GM18520 (cell line): ENCODE measurements around the gene TLX2.
"Not testable (repeated sequence)": the region's sequence is repeated elsewhere in the genome, so short reads cannot be mapped to it uniquely, and the experiment has no call there.

Experiments used
- ATAC-seq: cut with Tn5 transposase; IDR thresholded peaks from one replicate; pipeline ENCODE4 v1.9.1; 2021; ENCODE audit not compliant: unreplicated experiment

Gene TLX2

DNA sequence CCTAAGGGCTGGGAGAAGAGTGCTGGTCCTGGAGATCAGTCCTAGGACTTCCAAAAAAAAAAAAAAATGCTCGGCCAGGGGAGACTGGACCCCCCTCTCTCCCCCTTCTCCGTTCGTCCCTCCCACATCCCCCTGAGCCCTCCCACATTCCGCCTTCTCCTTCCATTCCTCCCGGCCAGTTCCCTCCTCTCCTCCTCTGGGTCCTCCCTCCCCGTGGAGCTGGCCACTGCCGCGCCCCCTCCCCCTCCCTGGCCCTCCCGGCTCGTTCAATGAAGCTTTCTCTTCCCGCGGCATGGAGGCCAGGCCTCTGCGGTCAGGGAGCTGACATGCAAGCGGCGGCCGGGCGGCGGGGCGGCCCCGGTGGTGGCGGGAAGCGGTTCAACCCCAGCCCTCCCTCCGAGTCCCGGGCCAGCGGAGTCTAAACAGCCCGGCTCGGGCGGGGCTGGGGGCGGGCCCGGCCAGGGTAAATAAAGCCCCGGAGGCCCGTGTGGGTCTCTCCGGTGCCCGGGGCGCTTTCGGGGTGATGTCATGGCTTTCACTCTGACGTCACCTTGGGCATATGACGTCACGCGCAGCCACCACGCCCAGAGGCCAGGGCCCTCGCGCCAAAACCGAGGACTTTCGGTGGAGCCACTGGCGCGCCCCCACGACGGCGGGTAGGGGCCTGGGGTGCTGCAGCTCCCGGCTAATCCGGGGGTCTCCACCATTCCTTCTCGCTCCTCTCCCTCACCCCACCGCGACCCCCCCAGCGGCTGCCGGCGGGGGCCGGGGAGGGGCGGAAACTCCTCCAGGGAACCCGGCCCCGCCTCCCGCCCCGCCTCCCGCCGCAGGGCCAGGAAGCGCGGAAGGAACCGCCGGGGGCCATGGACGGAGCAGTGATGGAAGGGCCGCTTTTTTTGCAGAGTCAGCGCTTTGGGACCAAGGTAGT lies 39.9 kb downstream of the TLX2 start, which contains the start of the genes DOK1 and LOXL3:
TSS of gene DOK1 (plus strand) at position 829 of the 928 bp plus-strand sequence. CDS start at position 864, 35 bp downstream.
TSS of gene LOXL3 (minus strand) at position 51 of the 928 bp plus-strand sequence. CDS start 1,308 bp downstream, outside the sequence.
- peak; percentile 36 for ATAC-seq

DNA sequence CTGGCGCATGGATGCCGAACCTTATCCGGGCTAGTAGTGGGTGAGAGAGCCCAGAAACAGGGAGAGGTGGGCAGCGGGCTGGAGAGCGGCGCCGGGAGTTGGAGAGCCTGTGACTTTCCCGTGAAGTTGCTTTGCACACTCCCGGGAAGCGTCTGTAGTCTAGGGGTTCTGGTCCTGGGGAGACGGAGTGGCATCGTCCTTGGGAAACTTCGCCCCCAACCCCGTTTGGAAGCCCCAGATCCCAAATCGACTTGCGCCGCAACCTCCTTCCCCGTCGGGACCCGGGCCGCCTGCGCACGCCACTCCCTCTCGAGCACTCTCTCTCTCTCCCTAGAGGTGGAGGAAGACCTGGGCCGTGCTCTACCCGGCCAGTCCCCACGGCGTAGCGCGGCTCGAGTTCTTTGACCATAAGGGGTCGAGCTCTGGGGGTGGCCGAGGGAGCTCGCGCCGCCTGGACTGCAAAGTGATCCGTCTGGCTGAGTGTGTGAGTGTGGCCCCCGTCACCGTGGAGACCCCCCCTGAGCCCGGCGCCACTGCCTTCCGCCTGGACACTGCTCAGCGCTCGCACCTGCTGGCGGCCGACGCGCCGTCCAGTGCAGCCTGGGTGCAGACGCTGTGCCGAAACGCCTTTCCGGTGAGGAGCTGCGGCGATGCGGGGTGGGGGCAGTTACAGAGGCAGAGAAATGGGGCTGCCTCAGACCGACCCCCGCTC lies 40.7 kb downstream of the TLX2 start:
- ATAC-seq: no peak

DNA sequence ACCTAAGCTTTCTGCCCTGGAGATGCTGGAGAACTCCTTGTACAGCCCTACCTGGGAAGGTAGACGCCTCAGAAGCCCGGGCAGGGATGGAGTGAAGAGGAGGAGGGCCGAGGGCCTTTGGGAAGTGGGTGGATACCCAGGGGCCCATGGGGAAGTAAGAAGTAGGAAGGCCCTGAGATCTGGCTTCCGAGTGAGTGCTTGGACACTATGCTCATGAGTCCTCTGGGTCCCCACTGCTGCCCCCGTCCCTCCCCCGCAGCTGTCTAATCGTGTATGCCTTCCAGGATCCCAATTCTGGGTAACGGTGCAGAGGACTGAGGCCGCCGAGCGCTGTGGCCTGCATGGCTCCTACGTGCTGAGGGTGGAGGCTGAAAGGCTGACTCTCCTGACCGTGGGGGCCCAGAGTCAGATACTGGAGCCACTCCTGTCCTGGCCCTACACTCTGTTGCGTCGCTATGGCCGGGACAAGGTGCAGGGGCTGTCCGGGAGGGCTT lies 41.4 kb downstream of the TLX2 start:
- no peak for ATAC-seq

DNA sequence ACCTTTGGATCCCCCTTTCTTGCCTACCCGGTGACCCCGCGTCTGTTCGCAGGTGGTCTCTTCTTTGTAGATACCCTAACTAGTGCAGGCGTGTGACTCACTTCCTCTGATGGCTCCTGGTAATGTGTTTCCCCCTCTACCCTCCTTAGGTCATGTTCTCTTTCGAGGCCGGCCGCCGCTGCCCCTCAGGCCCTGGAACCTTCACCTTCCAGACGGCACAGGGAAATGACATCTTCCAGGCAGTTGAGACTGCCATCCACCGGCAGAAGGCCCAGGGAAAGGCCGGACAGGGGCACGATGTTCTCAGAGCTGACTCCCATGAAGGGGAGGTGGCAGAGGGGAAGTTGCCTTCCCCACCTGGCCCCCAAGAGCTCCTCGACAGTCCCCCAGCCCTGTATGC lies 41.9 kb downstream of the TLX2 start:
- ATAC-seq: no peak

DNA sequence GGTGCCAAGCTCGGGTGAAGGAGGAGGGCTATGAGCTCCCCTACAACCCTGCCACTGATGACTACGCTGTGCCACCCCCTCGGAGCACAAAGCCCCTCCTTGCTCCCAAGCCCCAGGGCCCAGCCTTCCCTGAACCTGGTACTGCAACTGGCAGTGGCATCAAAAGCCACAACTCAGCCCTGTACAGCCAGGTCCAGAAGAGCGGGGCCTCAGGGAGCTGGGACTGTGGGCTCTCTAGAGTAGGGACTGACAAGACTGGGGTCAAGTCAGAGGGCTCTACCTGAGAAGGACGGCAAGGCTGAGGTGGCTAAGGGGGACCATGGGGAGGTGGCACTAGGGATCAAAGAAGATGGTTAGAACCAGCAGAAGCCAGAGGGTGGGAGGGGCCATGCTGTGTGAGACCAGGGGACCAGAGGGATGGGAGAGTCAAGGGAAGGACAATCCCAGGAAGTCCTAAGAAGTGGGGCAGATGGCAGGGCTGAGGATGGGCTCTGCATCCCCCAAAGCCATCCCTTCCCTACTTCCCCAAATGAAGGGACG lies 42.7 kb downstream of the TLX2 start:
- no peak for ATAC-seq

DNA sequence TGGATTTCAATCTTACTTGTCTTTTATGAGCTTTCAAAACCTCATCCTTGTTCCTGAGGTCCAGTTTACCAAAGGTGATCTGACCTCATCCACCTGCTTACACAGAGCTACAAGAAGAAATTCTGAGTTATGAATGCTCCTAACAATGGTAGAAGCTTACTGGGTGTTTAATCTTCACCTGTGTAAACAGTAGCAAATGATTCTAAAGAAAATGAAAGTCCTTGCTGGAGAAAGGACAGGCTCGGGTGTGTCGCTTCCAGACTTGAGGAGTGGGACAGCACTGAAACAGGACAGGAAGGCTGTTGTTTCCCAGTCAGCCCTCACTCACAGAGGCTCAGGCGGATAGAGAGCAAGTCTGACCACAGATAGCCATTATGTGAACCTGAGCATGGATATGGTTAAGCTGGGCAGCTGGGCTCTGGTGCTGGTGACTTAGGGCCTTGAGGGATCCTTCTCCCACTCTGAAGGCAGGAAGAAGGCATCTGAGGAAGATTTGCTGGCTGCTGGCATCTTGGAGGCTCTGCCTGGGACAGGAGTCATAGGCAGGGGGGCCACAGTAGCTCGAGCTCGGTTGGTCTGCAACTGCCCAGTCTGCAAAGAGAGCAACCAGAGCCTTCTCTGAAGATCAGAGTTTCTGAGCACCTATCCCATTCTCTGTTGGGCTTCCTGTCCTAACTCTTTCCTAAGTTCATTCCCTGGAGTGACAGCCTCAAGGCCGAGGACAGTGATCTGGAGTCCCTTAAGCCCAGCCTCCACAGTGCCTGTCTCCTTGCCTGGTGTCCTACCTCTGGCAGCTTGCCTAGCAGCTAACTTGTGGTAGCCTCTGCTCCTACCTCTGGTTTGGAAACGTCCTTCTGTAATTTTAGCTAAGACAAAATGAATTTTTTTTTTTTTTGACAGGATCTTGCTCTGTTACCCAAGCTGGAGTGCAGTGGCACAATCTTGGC lies 44.3 kb downstream of the TLX2 start:
- ATAC-seq: no peak

DNA sequence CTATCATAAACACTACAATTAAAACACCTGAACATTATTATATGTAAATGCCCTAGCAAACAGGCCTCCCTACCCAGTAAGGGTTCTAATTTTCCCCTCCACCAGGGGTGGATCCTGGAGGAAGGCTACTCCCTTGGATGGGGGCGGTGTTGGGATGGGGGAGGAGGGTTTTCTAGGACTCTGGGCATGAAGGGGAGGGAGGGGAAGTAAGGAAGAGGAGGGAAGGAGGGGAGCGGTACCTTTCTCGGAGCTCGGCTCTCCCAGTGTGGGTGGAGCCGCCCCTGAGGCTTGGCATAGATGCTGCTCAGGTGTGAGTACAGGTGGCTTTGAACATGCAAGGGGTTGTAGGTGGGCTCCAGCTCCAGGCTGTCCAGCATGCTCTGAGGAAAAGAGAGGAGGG lies 45.7 kb downstream of the TLX2 start:
- no peak for ATAC-seq

DNA sequence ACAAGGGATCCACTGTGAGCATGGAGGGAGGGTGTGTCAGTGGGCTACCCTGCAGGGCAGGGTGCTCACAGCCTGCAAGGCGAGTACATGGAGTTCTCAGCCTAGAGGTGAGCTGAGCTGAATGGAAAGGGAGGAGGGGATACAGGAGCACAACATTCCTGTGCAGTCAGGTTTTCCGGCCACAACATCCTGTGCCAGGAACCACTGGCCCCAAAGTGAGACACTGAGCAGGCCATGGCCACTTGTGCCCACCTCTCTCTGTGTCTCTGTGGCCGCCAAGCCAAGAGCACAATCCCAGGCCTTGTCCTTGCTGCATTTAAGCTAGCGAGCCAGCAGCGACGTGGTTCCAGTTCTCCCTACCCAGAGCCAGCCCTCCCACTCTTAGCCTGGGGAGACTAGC lies 46.3 kb downstream of the TLX2 start:
- ATAC-seq: no peak

DNA sequence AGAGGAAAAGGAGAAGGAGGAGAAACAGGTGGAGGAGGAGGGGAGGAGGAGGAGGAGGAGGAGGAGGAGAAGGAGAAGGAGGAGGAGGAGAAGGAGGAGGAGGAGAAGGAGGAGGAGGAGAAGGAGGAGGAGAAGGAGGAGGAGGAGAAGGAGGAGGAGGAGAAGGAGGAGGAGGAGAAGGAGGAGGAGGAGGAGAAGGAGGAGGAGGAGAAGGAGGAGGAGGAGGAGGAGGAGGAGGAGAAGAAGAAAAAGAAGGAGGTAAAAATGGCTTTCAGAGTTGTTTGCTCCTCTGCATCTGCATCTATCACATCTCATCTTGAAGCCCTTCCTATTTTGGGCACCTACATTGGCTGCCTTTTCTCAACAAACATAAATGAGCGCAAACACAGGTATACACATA lies 46.8 kb downstream of the TLX2 start:
- not testable (repeated sequence) for ATAC-seq

DNA sequence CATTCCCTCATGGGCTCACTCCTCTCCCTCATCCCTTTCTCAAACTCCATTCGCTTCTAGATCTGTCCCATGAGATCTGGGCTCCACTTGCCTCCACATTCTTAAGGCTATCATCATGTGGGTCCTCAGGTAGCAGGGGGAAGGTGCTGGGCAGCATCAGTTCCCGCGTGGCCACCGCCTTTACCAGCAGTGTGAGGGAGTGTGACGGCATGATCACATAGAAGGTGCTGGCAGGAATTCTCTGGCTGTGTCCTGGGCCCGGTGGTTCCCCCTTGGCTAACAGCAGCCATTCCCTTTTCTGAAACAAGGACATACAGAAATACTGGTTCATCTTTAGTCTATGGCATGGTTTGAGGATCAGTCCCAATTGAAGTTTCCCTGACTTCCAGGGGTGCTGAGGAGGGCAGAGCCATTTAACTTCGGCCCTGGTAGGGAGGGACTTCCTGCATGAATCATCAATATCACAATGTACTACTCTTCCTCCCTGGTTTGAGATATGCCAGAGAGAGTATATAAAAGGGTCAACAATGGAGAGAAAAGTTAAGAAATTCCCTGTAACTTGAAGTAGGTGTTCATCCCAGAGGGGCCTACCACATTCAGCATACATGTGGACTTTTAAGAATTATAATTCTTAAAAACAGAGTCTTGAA lies 48.0 kb downstream of the TLX2 start:
- ATAC-seq: no peak

DNA sequence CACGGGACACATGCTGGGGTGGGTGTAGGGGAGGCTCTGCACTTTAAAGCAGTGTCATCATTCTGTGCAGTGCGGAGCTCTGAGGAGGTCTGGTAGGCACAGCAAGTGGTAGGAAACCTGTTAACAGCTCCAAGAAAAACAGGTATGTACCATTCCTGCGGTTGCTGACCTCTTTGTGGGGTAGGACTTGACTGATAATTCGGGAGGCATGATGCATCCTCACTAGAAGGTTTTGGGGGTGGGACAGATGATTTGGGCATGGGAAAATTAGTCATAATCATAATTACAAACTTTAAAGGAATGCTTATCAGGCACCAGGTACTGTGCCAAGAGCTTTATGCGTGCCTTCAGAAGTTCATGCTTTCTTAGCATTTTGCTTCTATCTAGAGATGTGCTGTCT lies 50.0 kb downstream of the TLX2 start:
- no peak for ATAC-seq

DNA sequence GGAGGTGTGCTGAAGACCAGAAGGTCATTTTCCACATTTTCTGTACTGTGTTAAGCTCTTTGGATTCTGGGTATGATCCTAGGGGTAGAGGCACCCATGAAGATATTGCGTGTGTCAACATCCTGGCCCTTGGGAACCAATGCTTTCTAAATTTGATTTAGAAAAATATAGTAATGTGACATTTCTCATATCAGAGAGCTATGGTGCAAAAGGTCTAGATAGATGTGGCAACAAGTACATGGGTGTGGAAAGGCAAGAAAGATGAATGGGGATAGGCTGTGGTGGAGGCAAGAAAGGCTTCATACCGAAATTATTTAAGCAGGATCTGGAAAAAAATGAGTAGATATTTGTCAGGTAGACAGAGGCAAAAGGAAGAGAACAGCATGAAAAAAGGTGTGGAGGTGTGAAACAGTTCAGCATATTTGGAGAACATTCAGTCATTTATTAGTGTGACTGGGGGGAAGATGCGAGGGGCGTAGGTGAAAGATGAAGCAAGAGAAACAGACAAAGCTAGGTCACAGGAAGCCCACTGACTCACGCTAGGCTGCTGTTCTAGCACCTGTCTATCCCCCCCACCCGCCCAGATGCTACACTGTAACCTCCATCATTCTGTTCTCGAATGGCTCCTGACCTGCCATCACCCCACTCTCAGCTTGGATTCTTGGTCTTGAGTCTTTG lies 52.0 kb downstream of the TLX2 start:
- ATAC-seq: no peak

DNA sequence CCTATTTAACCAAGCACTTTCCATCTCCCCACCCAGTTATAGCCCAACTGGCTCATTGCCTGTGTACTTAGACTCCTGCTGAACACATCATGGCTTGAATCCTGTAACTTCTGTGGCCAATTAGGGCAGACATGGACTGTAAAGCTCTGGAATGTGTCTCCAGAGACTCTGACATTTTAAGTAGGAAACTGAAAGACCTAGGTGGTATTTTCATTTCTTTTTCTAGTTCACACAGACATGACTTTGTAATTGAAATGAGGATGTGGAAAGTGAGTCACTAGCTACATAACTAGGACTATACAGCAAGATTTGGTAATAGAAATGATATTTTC lies 52.5 kb downstream of the TLX2 start:
- no peak for ATAC-seq
